Measurements from ENCODE around the gene NCKAP1.

Gene NCKAP1, protein sequence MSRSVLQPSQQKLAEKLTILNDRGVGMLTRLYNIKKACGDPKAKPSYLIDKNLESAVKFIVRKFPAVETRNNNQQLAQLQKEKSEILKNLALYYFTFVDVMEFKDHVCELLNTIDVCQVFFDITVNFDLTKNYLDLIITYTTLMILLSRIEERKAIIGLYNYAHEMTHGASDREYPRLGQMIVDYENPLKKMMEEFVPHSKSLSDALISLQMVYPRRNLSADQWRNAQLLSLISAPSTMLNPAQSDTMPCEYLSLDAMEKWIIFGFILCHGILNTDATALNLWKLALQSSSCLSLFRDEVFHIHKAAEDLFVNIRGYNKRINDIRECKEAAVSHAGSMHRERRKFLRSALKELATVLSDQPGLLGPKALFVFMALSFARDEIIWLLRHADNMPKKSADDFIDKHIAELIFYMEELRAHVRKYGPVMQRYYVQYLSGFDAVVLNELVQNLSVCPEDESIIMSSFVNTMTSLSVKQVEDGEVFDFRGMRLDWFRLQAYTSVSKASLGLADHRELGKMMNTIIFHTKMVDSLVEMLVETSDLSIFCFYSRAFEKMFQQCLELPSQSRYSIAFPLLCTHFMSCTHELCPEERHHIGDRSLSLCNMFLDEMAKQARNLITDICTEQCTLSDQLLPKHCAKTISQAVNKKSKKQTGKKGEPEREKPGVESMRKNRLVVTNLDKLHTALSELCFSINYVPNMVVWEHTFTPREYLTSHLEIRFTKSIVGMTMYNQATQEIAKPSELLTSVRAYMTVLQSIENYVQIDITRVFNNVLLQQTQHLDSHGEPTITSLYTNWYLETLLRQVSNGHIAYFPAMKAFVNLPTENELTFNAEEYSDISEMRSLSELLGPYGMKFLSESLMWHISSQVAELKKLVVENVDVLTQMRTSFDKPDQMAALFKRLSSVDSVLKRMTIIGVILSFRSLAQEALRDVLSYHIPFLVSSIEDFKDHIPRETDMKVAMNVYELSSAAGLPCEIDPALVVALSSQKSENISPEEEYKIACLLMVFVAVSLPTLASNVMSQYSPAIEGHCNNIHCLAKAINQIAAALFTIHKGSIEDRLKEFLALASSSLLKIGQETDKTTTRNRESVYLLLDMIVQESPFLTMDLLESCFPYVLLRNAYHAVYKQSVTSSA

DNA sequence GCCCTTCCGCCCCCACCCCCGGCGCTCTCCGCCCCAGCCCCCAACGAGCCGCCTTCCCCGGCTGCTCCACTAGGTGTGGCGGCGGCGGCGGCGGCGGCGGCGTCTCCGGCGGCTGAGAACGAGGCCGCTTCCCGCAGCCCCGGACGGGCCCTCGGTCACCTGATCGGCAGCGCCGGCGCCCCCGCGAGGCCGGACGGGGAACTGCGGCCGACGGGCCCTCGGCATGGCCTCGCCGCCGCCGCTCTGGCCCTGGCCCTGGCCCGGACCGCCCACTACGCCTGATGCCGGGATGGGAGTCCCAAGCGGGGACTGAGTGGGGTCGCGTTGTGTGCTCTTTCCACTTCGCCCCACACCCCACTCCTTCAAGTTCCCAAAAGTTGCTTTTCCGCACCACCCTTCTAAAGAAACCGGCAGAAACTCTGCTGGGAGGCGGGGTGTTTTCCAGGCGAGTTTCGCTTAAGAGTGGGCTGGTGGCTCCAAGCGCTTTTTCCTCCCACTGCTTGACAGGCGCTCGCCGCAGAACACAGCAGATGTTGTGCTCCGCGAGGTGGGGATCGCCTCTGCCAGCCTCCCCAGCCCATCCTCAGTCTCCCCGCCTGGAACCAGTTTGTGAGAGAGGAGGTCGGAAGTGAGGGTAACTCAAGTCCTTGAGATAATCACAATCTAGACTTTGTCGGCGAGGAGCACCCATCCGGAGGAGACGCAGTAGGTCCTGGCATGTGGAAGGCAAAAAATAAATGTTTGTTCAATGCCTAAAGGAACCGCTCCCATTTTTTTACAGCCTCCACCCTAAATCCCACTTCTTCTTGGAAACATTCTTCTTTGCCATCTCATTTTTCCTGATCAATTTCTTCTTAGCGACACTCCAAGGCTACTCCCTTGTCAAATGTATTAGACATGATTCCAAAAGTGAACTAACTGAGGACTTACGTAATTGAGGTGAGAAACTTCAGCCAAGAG lies at the start of gene NCKAP1:
NCKAP1 (minus strand) TSS at position 117 of the 960 bp plus-strand sequence. CDS start 358 bp downstream, outside the sequence.
- TF ChIP-seq, protein P1, sequence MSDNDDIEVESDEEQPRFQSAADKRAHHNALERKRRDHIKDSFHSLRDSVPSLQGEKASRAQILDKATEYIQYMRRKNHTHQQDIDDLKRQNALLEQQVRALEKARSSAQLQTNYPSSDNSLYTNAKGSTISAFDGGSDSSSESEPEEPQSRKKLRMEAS (IDR thresholded peaks at IDR 0.05; ENCODE audit: low read depth, low read length), result no peak
- TF ChIP-seq, protein P2, sequence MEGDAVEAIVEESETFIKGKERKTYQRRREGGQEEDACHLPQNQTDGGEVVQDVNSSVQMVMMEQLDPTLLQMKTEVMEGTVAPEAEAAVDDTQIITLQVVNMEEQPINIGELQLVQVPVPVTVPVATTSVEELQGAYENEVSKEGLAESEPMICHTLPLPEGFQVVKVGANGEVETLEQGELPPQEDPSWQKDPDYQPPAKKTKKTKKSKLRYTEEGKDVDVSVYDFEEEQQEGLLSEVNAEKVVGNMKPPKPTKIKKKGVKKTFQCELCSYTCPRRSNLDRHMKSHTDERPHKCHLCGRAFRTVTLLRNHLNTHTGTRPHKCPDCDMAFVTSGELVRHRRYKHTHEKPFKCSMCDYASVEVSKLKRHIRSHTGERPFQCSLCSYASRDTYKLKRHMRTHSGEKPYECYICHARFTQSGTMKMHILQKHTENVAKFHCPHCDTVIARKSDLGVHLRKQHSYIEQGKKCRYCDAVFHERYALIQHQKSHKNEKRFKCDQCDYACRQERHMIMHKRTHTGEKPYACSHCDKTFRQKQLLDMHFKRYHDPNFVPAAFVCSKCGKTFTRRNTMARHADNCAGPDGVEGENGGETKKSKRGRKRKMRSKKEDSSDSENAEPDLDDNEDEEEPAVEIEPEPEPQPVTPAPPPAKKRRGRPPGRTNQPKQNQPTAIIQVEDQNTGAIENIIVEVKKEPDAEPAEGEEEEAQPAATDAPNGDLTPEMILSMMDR (IDR thresholded peaks at IDR 0.05; ENCODE audit: low read depth, low read length), result no peak
- no peak for TF ChIP-seq POLR2A (IDR thresholded peaks at IDR 0.05; ENCODE audit: extremely low read depth, insufficient read length)
- no peak for DNase-seq (ENCODE audit: low read depth)
- H3K4me3 ChIP-seq (ENCODE audit: low read depth, low read length), result no peak within 1 kb of the TSS

- TF ChIP-seq MYC (IDR thresholded peaks at IDR 0.05; ENCODE audit: low read depth, low read length), result no peak
- TF ChIP-seq, protein P1 (IDR thresholded peaks at IDR 0.05; ENCODE audit: low read depth, low read length), result no peak
- TF ChIP-seq, protein P2 (IDR thresholded peaks at IDR 0.05; ENCODE audit: low read depth, low read length), result no peak
- TF ChIP-seq POLR2A (IDR thresholded peaks at IDR 0.05; ENCODE audit: extremely low read depth, insufficient read length), result no peak
- DNase-seq (ENCODE audit: low read depth), result no peak
- no peak overlapping the region for H3K4me3 ChIP-seq (ENCODE audit: low read depth, low read length)
Observed at GRCh38 chr2:183081911-183082310, 43.7 kb upstream of the NCKAP1 start.

- peak; percentile 39 for DNase-seq (ENCODE audit: low read depth)
Observed at GRCh38 chr2:183079139-183079775, 41.0 kb upstream of the NCKAP1 start.

GRCh38 chr2:183078464-183079138 lies 40.3 kb upstream of the NCKAP1 start, which contains the start of gene DUSP19:
TSS of gene DUSP19 (plus strand) at chr2:183078747. CDS start at chr2:183078934, 187 bp downstream.
- peak within 1 kb of the TSS; percentile 89 for H3K4me3 ChIP-seq (ENCODE audit: low read depth, low read length)
- DNase-seq (ENCODE audit: low read depth), result peak; percentile 91
- peak; percentile 27 for TF ChIP-seq POLR2A (IDR thresholded peaks at IDR 0.05; ENCODE audit: extremely low read depth, insufficient read length)
- TF ChIP-seq, protein P1 (IDR thresholded peaks at IDR 0.05; ENCODE audit: low read depth, low read length), result no peak

More at GRCh38 chr2:183079139-183079775, 41.0 kb upstream of the NCKAP1 start:
- peak overlapping the region; percentile 89 for H3K4me3 ChIP-seq (ENCODE audit: low read depth, low read length)
- no peak for TF ChIP-seq POLR2A (IDR thresholded peaks at IDR 0.05; ENCODE audit: extremely low read depth, insufficient read length)
- TF ChIP-seq, protein P1 (IDR thresholded peaks at IDR 0.05; ENCODE audit: low read depth, low read length), result no peak
- no peak for TF ChIP-seq MYC (IDR thresholded peaks at IDR 0.05; ENCODE audit: low read depth, low read length)
- TF ChIP-seq, protein P2 (IDR thresholded peaks at IDR 0.05; ENCODE audit: low read depth, low read length), result no peak

- DNase-seq (ENCODE audit: low read depth), result no peak
Observed at GRCh38 chr2:183078163-183078463, 39.9 kb upstream of the NCKAP1 start.

More at GRCh38 chr2:183078163-183078463, 39.9 kb upstream of the NCKAP1 start:
- TF ChIP-seq, protein P2 (IDR thresholded peaks at IDR 0.05; ENCODE audit: low read depth, low read length), result no peak
- TF ChIP-seq, protein P1 (IDR thresholded peaks at IDR 0.05; ENCODE audit: low read depth, low read length), result no peak
- no peak for TF ChIP-seq POLR2A (IDR thresholded peaks at IDR 0.05; ENCODE audit: extremely low read depth, insufficient read length)
- TF ChIP-seq MYC (IDR thresholded peaks at IDR 0.05; ENCODE audit: low read depth, low read length), result no peak
- H3K4me3 ChIP-seq (ENCODE audit: low read depth, low read length), result peak overlapping the region; percentile 89
